ENCODE data around the gene KRTAP6-3.

GRCh38 chr21:30561264-30561895 is 30.9 kb upstream of the KRTAP6-3 start, which contains the start of gene KRTAP19-7:
- TF ChIP-seq BCL11A (IDR thresholded peaks at IDR 0.05; ENCODE audit: low read depth in 2 of 2, low read length in 2 of 2) (no peak), EP300 (IDR thresholded peaks at IDR 0.05; ENCODE audit: borderline replicate concordance in 1 of 2, low read depth in 2 of 2, low read length in 2 of 2) (no peak), CTCF (IDR thresholded peaks at IDR 0.05; ENCODE audit: control extremely low read depth in 1 of 3, insufficient read depth in 1 of 3, low read depth in 1 of 3, low read length in 3 of 3) (no peak), NANOG (IDR thresholded peaks at IDR 0.05; ENCODE audit: insufficient read depth, low read depth, low read length, poor library complexity, severe bottlenecking) (no peak), KDM1A (IDR thresholded peaks at IDR 0.05; ENCODE audit: borderline replicate concordance, low read length) (no peak), TBP (IDR thresholded peaks at IDR 0.05; ENCODE audit: low read depth, low read length) (no peak), TAF1 (IDR thresholded peaks at IDR 0.05; ENCODE audit: low read depth, low read length) (no peak), HDAC6 (IDR thresholded peaks at IDR 0.05; ENCODE audit: low read depth, low read length) (no peak), POLR2A (IDR thresholded peaks at IDR 0.05; ENCODE audit: control extremely low read depth in 1 of 2, low read depth in 2 of 2, low read length in 2 of 2) (no peak), EGR1 (IDR thresholded peaks at IDR 0.05; ENCODE audit: borderline replicate concordance, low read depth, low read length) (no peak), GTF2F1 (IDR thresholded peaks at IDR 0.05; ENCODE audit: borderline replicate concordance, low read depth, low read length) (no peak)

All from H1 (cell line).